Neural cell (in vitro differentiated cells): ENCODE data around the gene LTK.

Source experiments
- RAD21 ChIP-seq: fragments of 450-650 bp; conservative IDR thresholded peaks from 2 replicates; pipeline ENCODE4 v1.6.1; 2014; ENCODE audit warnings: antibody characterized with exemption, mild to moderate bottlenecking, moderate library complexity
- TF ChIP-seq, protein P1 (sequence below): IDR thresholded peaks from 2 replicates; pipeline ENCODE4 v1.6.1; 2012; ENCODE audit warnings: borderline replicate concordance

DNA sequence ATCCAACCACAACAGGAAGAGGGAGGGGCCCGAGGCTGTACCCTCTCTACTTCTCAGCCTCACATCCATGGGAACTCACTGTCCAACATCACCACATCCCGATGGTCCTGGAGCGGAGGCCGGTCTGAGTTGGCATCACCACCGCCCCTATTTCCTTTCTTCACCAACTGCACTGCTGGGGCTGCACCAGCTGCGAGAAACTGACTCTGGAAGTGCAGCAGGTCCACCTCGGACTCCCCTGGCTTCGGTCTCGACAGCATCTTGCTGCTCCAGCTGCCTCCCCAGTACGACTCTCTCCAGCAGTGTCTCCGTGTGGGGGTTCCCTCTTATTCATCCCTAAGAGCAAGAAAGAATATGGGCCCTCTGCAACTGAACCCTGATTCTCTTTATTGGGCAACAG lies 23.2 kb upstream of the LTK start:
- TF ChIP-seq, protein P1, sequence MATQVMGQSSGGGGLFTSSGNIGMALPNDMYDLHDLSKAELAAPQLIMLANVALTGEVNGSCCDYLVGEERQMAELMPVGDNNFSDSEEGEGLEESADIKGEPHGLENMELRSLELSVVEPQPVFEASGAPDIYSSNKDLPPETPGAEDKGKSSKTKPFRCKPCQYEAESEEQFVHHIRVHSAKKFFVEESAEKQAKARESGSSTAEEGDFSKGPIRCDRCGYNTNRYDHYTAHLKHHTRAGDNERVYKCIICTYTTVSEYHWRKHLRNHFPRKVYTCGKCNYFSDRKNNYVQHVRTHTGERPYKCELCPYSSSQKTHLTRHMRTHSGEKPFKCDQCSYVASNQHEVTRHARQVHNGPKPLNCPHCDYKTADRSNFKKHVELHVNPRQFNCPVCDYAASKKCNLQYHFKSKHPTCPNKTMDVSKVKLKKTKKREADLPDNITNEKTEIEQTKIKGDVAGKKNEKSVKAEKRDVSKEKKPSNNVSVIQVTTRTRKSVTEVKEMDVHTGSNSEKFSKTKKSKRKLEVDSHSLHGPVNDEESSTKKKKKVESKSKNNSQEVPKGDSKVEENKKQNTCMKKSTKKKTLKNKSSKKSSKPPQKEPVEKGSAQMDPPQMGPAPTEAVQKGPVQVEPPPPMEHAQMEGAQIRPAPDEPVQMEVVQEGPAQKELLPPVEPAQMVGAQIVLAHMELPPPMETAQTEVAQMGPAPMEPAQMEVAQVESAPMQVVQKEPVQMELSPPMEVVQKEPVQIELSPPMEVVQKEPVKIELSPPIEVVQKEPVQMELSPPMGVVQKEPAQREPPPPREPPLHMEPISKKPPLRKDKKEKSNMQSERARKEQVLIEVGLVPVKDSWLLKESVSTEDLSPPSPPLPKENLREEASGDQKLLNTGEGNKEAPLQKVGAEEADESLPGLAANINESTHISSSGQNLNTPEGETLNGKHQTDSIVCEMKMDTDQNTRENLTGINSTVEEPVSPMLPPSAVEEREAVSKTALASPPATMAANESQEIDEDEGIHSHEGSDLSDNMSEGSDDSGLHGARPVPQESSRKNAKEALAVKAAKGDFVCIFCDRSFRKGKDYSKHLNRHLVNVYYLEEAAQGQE: no peak
- no peak for TF ChIP-seq RAD21
